GM12878 (cell line): ENCODE results near the gene IL21. TPM values are rescaled to one million over a fixed set of nuclear protein-coding genes. Genes with fewer than 3 reads are reported as not detected.

ENCODE experiments used
- ATAC-seq: fragments of 200-7000 bp; cut with Tn5 transposase; 3 replicates; pipeline ENCODE4 v1.9.1; 2020; ENCODE audit warnings: mild to moderate bottlenecking, moderate library complexity
- BruUV-seq: library from RNA; stranded (reverse); fragments of 400-500 nt; replicated peaks from 2 replicates; lab custom pipeline; 2021; lab: Mats Ljungman, UMichigan
- CTCF ChIA-PET: fragments of 300-600 bp; sonication (Branson Sonifier 250); formaldehyde crosslinking; extraction: SDS; loops from one replicate; lab custom pipeline; 2021; ENCODE audit warnings: inconsistent platforms; lab: Yijun Ruan, JAX
- POLR2A ChIA-PET: fragments of 350-600 bp; formaldehyde crosslinking; extraction: SDS; loops from one replicate; lab custom pipeline; 2021; ENCODE audit warnings: inconsistent platforms; lab: Charles Lee
- RAD21 ChIA-PET: fragments of 300-600 bp; sonication (Branson Sonifier 250); formaldehyde crosslinking; loops from one replicate; lab custom pipeline; 2023; ENCODE audit warnings: antibody characterized with exemption; ENCODE audit not compliant: unreplicated experiment; lab: Charles Lee
- SMC1A ChIA-PET: fragments of 300-600 bp; sonication (Branson Sonifier 250); formaldehyde crosslinking; loops from one replicate; lab custom pipeline; 2023; ENCODE audit not compliant: unreplicated experiment, uncharacterized antibody; lab: Charles Lee
- DNase-seq: peaks from one replicate; pipeline ENCODE4 v3.0.0-alpha.2; 2011; ENCODE audit warnings: low read depth, low spot score
- FAIRE-seq: peaks from 3 replicates; lab custom pipeline; 2011; peaks lifted over from hg19 to GRCh38; lab: Jason Lieb, UNC
- H2AFZ ChIP-seq: 2 replicates; pipeline ENCODE4 v1.6.0; 2011; ENCODE audit warnings: low read depth, low read length, control low read depth; ENCODE audit not compliant: control insufficient read depth
- H3K27ac ChIP-seq: 2 replicates; pipeline ENCODE4 v1.5.1; 2011; ENCODE audit warnings: control low read depth; ENCODE audit not compliant: control insufficient read depth, insufficient read depth
- H3K27me3 ChIP-seq, 2 experiments: replicated peaks in 1 of 2; 2 replicates each; pipeline versions ENCODE4 v1.6.0 to v1.6.1; 2011; ENCODE audit warnings: low read length in 1 of 2; ENCODE audit not compliant: control insufficient read depth in 2 of 2, insufficient read depth in 2 of 2
- H3K36me3 ChIP-seq, 2 experiments: 2 replicates each; pipeline ENCODE4 v1.5.1; 2011; ENCODE audit warnings: low read length in 1 of 2; ENCODE audit not compliant: control insufficient read depth in 2 of 2, insufficient read depth in 2 of 2
- H3K4me1 ChIP-seq: 2 replicates; pipeline ENCODE4 v1.6.1; 2011; ENCODE audit warnings: mild to moderate bottlenecking, low read length, moderate library complexity, mixed read lengths; ENCODE audit not compliant: control insufficient read depth, insufficient read depth
- H3K4me2 ChIP-seq: 2 replicates; pipeline ENCODE4 v1.6.0; 2011; ENCODE audit warnings: control low read depth; ENCODE audit not compliant: control insufficient read depth, insufficient read depth
- H3K4me3 ChIP-seq: fragments of 200-600 bp; sonication (generic); 2 replicates; pipeline ENCODE4 v1.5.1; 2016
- H3K79me2 ChIP-seq: 2 replicates; pipeline ENCODE4 v1.6.0; 2011; ENCODE audit warnings: low read length; ENCODE audit not compliant: control insufficient read depth, insufficient read depth
- H3K9ac ChIP-seq: 2 replicates; pipeline ENCODE4 v1.8.0; 2011; ENCODE audit warnings: low read length, control low read depth, mixed read lengths; ENCODE audit not compliant: control insufficient read depth, insufficient read depth
- H3K9me3 ChIP-seq: replicated peaks from 3 replicates; pipeline ENCODE4 v1.5.1; 2011; ENCODE audit warnings: mild to moderate bottlenecking, low read length; ENCODE audit not compliant: control insufficient read depth, insufficient read depth
- H4K20me1 ChIP-seq: 2 replicates; pipeline ENCODE4 v1.6.0; 2011; ENCODE audit not compliant: control insufficient read depth, insufficient read depth
- BACH1 ChIP-seq: fragments of 450-650 bp; IDR thresholded peaks from 2 replicates; pipeline ENCODE4 v1.6.1; 2017; ENCODE audit warnings: mild to moderate bottlenecking, borderline replicate concordance
- CTCF ChIP-seq, 3 experiments: IDR thresholded peaks in 2 of 3; conservative IDR thresholded peaks in 1 of 3; 2 replicates each; pipeline ENCODE4 v1.5.1; 2011; ENCODE audit warnings: low read depth in 3 of 3, low read length in 3 of 3, mild to moderate bottlenecking in 3 of 3, control low read depth in 2 of 3, moderate library complexity in 2 of 3, inconsistent platforms in 1 of 3, mixed read lengths in 1 of 3; ENCODE audit not compliant: control insufficient read depth in 2 of 3, insufficient read depth in 1 of 3; ENCODE audit errors: extremely low read depth in 1 of 3
- FOXK2 ChIP-seq: fragments of 450-650 bp; IDR thresholded peaks from 2 replicates; pipeline ENCODE4 v1.6.1; 2017; ENCODE audit warnings: mild to moderate bottlenecking, moderate library complexity
- GATAD2B ChIP-seq: fragments of 450-650 bp; conservative IDR thresholded peaks from 2 replicates; pipeline ENCODE4 v1.6.1; 2017; ENCODE audit warnings: low read depth, mild to moderate bottlenecking, moderate library complexity
- IRF4 ChIP-seq: IDR thresholded peaks from 2 replicates; pipeline ENCODE4 v1.6.1; 2011; ENCODE audit warnings: low read depth, low read length
- MTA3 ChIP-seq: IDR thresholded peaks from 2 replicates; pipeline ENCODE4 v1.6.1; 2012; ENCODE audit warnings: low read length, inconsistent platforms, borderline replicate concordance
- TCF3 ChIP-seq: IDR thresholded peaks from 2 replicates; pipeline ENCODE4 v1.6.1; 2012; ENCODE audit warnings: low read depth, mild to moderate bottlenecking, low read length, borderline replicate concordance; ENCODE audit not compliant: insufficient read depth
- ZNF687 ChIP-seq: fragments of 450-650 bp; IDR thresholded peaks from 2 replicates; pipeline ENCODE4 v1.6.1; 2017; ENCODE audit warnings: mild to moderate bottlenecking, moderate library complexity
- WGBS: methylation state at CpG from one replicate; pipeline ENCODE4 v1.1.6; 2016; ENCODE audit warnings: low lambda C conversion rate; ENCODE audit not compliant: insufficient replicate concordance, insufficient coverage; ENCODE audit errors: missing lambda C conversion rate; 5-methylcytosine and 5-hydroxymethylcytosine counted together
- in situ Hi-C: fragments of 300-500 bp; cut with MboI; formaldehyde crosslinking; loops from 9 replicates; pipeline ENCODE4 v1.14.3; 2018; ENCODE audit warnings: mixed read lengths
- intact Hi-C: fragments of 100-400 bp; cut with micrococcal nuclease; formaldehyde crosslinking; loops from one replicate; pipeline ENCODE4 v1.14.2; 2022; ENCODE audit not compliant: unreplicated experiment
- polyA plus RNA-seq, 11 experiments: library from polyadenylated mRNA; depleted of rRNA in 4 of 11; unstranded in 6 of 11; stranded (reverse) in 5 of 11; fragments of >200 nt; fragmentation: Nextera tagmentation in 4 of 11; fragmentation: Illumina TruSeq in 1 of 11; extraction: Ambion mirVana in 4 of 11; extraction: Trizol in 1 of 11; gene quantifications; 1 replicate in 1 of 11; 2 replicates in 10 of 11; pipeline versions ENCODE4 v1.2.1 to v1.2.3, GENCODE V29; 2011 to 2016; ENCODE audit warnings: inconsistent platforms in 2 of 11, missing spikeins in 2 of 11, low read depth in 1 of 11
- total RNA-seq, 4 experiments: library from RNA; depleted of rRNA in 3 of 4; stranded (reverse); fragments of >200 nt in 3 of 4; fragmentation: Illumina TruSeq in 1 of 4; extraction: Trizol in 1 of 4; gene quantifications; 2 replicates each; pipeline versions ENCODE4 v1.2.1 to v1.2.3, GENCODE V29; 2013 to 2021

Gene IL21
- total and polyA plus RNA-seq, 10 of the 15 experiments (the other 5 are each of a cell fraction or from before 2014, with no cell fraction given), result not detected

GRCh38 chr4:122619611-122620010, 1.3 kb downstream of the IL21 start (continued):
- TF ChIP-seq GATAD2B (no peak), MTA3 (no peak)

DNA sequence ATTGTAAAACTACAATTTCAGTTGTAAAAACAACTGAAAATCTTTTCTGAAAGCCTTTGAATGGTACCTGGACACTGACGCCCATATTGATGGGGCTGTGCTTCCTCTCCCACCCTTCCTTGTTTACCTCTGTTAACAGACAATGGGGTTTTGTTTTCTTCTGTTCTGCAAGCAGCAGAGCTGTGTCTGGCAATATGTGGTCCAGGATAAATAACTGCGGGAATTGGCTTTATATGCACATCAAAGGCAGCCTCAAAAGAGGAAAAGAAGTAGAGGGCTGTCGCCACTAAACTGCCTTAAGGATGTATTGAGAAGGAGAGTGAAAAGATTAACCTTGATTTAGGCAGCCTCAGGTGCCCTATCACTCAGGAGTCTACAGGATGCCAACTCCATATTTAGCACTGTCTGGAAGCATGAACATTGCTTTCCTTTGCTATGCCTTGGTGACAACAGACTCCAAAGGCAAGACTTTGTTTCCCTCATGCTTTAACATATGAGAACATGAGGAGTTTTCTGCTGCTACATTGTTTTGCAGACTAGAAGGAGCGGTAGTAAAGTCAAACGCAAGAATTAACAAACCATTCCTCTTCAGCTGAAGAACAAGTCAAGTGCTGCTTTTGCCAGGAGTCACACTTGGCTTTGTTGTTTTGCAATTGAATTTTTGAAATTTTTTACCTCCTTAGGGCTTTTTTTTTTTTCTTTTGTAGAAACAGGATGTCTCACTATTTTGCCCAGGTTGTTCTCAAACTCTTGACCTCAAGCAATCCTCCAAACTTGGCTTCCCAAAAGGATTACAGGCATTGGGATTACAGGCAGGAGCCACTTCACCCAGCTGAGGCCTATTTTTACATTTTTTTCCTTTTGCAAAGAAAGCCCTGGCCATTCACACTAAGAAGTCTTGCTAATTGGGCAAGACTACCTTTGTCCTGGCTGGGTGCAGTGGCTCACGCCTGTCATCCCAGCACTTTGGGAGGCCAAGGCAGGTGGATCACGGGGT, 3.0 kb downstream of the IL21 start:
- ChIA-PET POLR2A (interaction anchor here (0.6 kb wide), 3 partner anchors 8 to 912 kb away, joined by 3 to 7 read pairs (median 5); no protein-coding TSS in a partner anchor), RAD21 (interaction anchor here (1.1 kb wide), 1 partner anchor 99 kb away, joined by 3 read pairs; no protein-coding TSS in a partner anchor), CTCF (no interaction called here), SMC1A (no interaction called here)
- in situ Hi-C loops (no loop called here), intact Hi-C loops (no loop called here)
- no peaks in the 10 kb centered on the region for H3K4me1 ChIP-seq
- 40% methylated on average over 7 of the region's 7 CpGs for WGBS
- TF ChIP-seq TCF3, result no peak
- TF ChIP-seq IRF4, result no peak
- no peak for TF ChIP-seq BACH1
- no peak for TF ChIP-seq ZNF687
- TF ChIP-seq FOXK2, result no peak
- no peak for TF ChIP-seq CTCF (IDR thresholded peaks at IDR 0.05 in 2 of 3, conservative IDR thresholded peaks at IDR 0.05 in 1 of 3; ENCODE audit: control insufficient read depth in 2 of 3, extremely low read depth in 1 of 3, insufficient read depth in 1 of 3, low read depth in 3 of 3, low read length in 3 of 3)
- no peak for DNase-seq
- no peaks in the 10 kb centered on the region for H3K9me3 ChIP-seq
- H3K9ac ChIP-seq, result no peak overlapping the region
- H3K4me2 ChIP-seq, result no peak overlapping the region
- H3K27me3 ChIP-seq, result no peaks in the 10 kb centered on the region; a peak in 1 of 4 replicates
- no peak overlapping the region for H3K4me3 ChIP-seq
- no peaks in the 10 kb centered on the region for H3K36me3 ChIP-seq
- BruUV-seq, result no TSS peak
- no peak overlapping the region for H3K27ac ChIP-seq
- H4K20me1 ChIP-seq, result no peaks in the 10 kb centered on the region
- no peak for ATAC-seq
- FAIRE-seq, result peak; percentile 84
- H2AFZ ChIP-seq, result no peak overlapping the region
- H3K79me2 ChIP-seq, result no peaks in the 10 kb centered on the region
